MCF 10A (cell line): ENCODE data around the gene TPRX1. TPM values are rescaled to one million over a fixed set of nuclear protein-coding genes. Genes with fewer than 3 reads are reported as not detected.

Source experiments
- BruUV-seq: library from RNA; stranded (reverse); fragments of 400-500 nt; replicated peaks from 2 replicates; lab custom pipeline; 2021; lab: Mats Ljungman, UMichigan
- CTCF ChIA-PET: fragments of 300-600 bp; sonication (Branson Sonifier 250); formaldehyde crosslinking; extraction: SDS; loops from one replicate; lab custom pipeline; 2021; ENCODE audit warnings: antibody characterized with exemption, inconsistent platforms; lab: Yijun Ruan, JAX
- POLR2A ChIA-PET: fragments of 300-600, 350-650 bp; sonication (Branson Sonifier 250); formaldehyde crosslinking; extraction: SDS; loops from one replicate; lab custom pipeline; 2020; ENCODE audit warnings: antibody characterized with exemption, inconsistent platforms; lab: Yijun Ruan, JAX
- DNase-seq: peaks from one replicate; pipeline ENCODE4 v3.0.0-alpha.2; 2018; ENCODE audit not compliant: unreplicated experiment
- H3K27ac Mint-ChIP-seq: one replicate; pipeline ENCODE4 v1.8.0; 2022; ENCODE audit warnings: mild to moderate bottlenecking, low read depth, mixed read lengths; ENCODE audit not compliant: unreplicated experiment
- H3K27me3 Mint-ChIP-seq: one replicate; pipeline ENCODE4 v1.8.0; 2022; ENCODE audit warnings: mixed read lengths; ENCODE audit not compliant: insufficient read depth, unreplicated experiment
- H3K36me3 Mint-ChIP-seq: one replicate; pipeline ENCODE4 v1.8.0; 2022; ENCODE audit warnings: mild to moderate bottlenecking, moderate library complexity, mixed read lengths; ENCODE audit not compliant: insufficient read depth, unreplicated experiment
- H3K4me1 Mint-ChIP-seq: one replicate; pipeline ENCODE4 v1.8.0; 2022; ENCODE audit warnings: mixed read lengths; ENCODE audit not compliant: insufficient read depth, unreplicated experiment
- H3K4me3 Mint-ChIP-seq: one replicate; pipeline ENCODE4 v1.8.0; 2022; ENCODE audit warnings: mild to moderate bottlenecking, moderate library complexity, mixed read lengths; ENCODE audit not compliant: unreplicated experiment
- H3K9me3 Mint-ChIP-seq: one replicate; pipeline ENCODE4 v1.8.0; 2022; ENCODE audit warnings: mixed read lengths; ENCODE audit not compliant: unreplicated experiment
- intact Hi-C: fragments of 100-400 bp; cut with micrococcal nuclease; formaldehyde crosslinking; loops from 2 replicates; pipeline ENCODE4 v1.14.1; 2022
- total RNA-seq: library from RNA; stranded (reverse); gene quantifications from 2 replicates; pipeline ENCODE4 v1.2.3, GENCODE V29; 2022
- TF ChIP-seq, protein P1 (sequence below): fragments of 200-600 bp; IDR thresholded peaks from one replicate; pipeline ENCODE4 v1.8.0; 2022; ENCODE audit warnings: antibody characterized with exemption, mild to moderate bottlenecking; ENCODE audit not compliant: unreplicated experiment

TPRX1 gene
- total RNA-seq, 1 experiment from 2014 or later, result not detected

DNA sequence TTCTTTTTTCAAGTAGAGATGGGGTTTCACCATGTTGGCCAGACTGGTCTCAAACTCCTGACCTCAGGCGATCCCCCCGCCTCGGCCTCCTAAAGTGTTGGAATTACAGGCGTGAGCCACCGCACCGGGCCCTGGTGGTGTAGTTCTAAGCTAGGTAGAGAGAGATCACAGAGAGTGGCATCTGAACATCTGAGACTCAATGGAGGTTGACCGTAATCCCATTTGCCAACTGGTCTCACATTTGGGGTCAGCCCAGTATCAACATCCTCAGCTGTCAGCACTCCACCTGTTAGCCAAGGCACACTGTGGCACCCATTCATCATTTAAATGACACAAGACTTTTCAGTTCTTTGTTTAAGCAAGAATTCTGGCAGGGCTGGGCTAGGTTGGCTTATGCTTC is 17.8 kb downstream of the TPRX1 start:
- BruUV-seq, result no TSS peak
- Mint-ChIP-seq H3K27ac (no peak overlapping the region), H3K4me3 (no peak overlapping the region), H3K36me3 (peaks cover 43% of the 10 kb centered on the region), H3K27me3 (no peaks in the 10 kb centered on the region), H3K9me3 (no peaks in the 10 kb centered on the region), H3K4me1 (peaks cover 12% of the 10 kb centered on the region)
- TF ChIP-seq, protein P1, sequence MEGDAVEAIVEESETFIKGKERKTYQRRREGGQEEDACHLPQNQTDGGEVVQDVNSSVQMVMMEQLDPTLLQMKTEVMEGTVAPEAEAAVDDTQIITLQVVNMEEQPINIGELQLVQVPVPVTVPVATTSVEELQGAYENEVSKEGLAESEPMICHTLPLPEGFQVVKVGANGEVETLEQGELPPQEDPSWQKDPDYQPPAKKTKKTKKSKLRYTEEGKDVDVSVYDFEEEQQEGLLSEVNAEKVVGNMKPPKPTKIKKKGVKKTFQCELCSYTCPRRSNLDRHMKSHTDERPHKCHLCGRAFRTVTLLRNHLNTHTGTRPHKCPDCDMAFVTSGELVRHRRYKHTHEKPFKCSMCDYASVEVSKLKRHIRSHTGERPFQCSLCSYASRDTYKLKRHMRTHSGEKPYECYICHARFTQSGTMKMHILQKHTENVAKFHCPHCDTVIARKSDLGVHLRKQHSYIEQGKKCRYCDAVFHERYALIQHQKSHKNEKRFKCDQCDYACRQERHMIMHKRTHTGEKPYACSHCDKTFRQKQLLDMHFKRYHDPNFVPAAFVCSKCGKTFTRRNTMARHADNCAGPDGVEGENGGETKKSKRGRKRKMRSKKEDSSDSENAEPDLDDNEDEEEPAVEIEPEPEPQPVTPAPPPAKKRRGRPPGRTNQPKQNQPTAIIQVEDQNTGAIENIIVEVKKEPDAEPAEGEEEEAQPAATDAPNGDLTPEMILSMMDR, result no peak
- ChIA-PET POLR2A (interaction anchor here (0.5 kb wide), 1 partner anchor 60 kb away, joined by 4 read pairs; no protein-coding TSS in a partner anchor), CTCF (no interaction called here)
- no peak for DNase-seq
- intact Hi-C loops, result loop anchor here (5.0 kb wide), 1 partner anchor 349 kb away; no protein-coding TSS in a partner anchor

DNA sequence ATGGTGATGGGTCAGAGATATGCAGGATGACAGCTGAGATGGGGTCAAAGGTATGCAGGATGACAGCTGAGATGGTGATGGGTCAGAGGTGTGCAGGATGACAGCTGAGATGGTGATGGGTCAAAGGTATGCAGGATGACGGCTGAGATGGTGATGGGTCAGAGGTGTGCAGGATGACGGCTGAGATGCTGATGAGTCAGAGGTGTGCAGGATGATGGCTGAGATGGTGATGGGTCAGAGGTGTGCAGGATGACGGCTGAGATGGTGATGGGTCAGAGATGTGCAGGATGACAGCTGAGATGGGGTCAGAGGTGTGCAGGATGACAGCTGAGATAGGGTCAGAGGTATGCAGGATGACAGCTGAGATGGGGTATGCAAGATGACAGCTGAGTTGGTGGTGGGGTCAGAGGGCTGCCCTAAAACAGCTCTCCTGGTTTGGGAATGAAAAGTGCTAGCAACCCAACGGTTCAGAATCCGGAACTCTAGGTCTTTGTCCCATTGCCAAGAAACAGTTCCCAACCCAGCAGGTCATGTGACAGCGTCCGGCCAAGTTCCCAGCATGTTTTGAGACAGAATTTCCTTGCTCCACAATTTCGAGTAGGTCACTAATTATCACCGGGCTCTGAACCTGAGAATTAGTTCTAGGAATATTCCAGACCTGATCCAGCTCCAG is 22.6 kb downstream of the TPRX1 start:
- POLR2A ChIA-PET, result no interaction called here
- peaks cover 23% of the 10 kb centered on the region for H3K4me1 Mint-ChIP-seq
- intact Hi-C loops, result no loop called here
- H3K9me3 Mint-ChIP-seq, result no peaks in the 10 kb centered on the region
- H3K27me3 Mint-ChIP-seq, result no peaks in the 10 kb centered on the region
- H3K27ac Mint-ChIP-seq, result peak overlapping the region; percentile 7
- TF ChIP-seq, protein P1, result no peak
- CTCF ChIA-PET, result interaction anchor here (0.6 to 1.4 kb wide), 5 partner anchors 9 to 113 kb away, joined by 3 to 6 read pairs (median 4); no protein-coding TSS in a partner anchor
- H3K4me3 Mint-ChIP-seq, result no peak overlapping the region
- peaks cover 55% of the 10 kb centered on the region for H3K36me3 Mint-ChIP-seq
- BruUV-seq, result no TSS peak
- no peak for DNase-seq

DNA sequence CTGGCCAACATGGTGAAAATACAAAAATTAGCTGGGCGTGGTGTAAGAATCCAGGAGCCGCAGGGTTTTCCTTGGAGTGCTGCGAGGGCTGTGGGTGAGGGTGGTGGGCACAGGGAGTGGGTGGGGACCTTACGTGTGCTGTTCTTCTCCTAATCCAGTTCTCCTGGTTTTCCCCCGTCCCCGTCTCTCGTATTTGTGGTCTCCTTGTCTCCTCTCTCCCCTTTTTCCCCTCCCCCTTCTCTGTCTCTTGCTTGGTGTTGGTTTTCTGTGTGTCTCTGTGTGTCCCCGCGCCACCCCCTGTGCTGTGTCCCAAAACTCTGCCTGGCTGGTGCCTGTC is 24.2 kb downstream of the TPRX1 start:
- ChIA-PET POLR2A (interaction anchor here (0.5 to 0.6 kb wide), 2 partner anchors 11 to 1800 kb away, joined by 3 to 5 read pairs; partner anchors contain the start of gene NOSIP), CTCF (interaction anchor here (0.6 kb wide), 1 partner anchor 7 kb away, joined by 4 read pairs; no protein-coding TSS in a partner anchor)
- Mint-ChIP-seq H3K27me3 (no peaks in the 10 kb centered on the region), H3K4me1 (peaks cover 23% of the 10 kb centered on the region), H3K4me3 (peak overlapping the region; percentile 94), H3K27ac (no peak overlapping the region), H3K9me3 (no peaks in the 10 kb centered on the region), H3K36me3 (peaks cover 52% of the 10 kb centered on the region)
- intact Hi-C loops, result no loop called here
- TF ChIP-seq, protein P1, result no peak
- no TSS peak for BruUV-seq
- no peak for DNase-seq

DNA sequence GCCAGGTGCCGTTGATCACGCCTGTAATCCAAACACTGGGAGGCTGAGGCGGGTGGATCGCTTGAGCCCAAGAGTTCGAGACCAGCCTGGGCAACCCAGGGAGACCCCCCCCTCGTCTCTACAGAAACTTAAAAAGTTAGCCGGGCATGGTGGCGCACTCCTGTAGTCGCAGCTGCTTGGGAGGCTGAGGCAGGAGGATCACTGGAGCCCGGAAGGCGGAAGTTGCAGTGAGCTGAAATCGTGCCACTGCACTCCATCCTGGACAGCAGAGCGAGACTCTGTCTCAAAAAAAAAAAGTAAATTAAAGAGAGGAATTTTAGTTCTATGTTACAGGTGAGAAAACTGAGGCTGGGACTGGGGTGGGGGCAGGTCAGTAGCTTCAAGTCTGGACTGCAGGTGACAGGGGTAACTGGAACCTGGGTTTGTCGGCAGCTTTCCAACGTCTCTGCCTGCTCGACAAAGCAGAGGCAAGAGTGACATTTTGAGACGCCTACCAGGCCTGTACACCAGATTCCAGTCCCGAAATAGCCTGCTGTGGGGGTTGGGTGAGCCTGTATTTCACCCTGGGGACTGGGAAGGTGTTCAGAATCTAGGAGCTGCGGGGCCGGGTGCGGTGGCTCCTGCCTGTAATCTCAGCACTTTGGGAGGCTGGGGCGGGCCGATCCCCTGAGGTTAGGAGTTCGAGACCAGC is 24.7 kb downstream of the TPRX1 start:
- no peaks in the 10 kb centered on the region for H3K9me3 Mint-ChIP-seq
- ChIA-PET POLR2A (interaction anchor here (0.5 to 0.6 kb wide), 2 partner anchors 320 to 1801 kb away, joined by 3 read pairs; partner anchors contain the start of gene NOSIP), CTCF (interaction anchor here (0.6 to 0.7 kb wide), 2 partner anchors 8 to 63 kb away, joined by 3 to 4 read pairs; no protein-coding TSS in a partner anchor)
- no peaks in the 10 kb centered on the region for H3K27me3 Mint-ChIP-seq
- peak overlapping the region; percentile 99 for H3K27ac Mint-ChIP-seq
- peaks cover 23% of the 10 kb centered on the region for H3K4me1 Mint-ChIP-seq
- H3K4me3 Mint-ChIP-seq, result peak overlapping the region; percentile 94
- TF ChIP-seq, protein P1, result no peak
- DNase-seq, result no peak
- intact Hi-C loops, result no loop called here
- no TSS peak for BruUV-seq
- H3K36me3 Mint-ChIP-seq, result peaks cover 47% of the 10 kb centered on the region
